ENCODE data around the gene NEURL1.

- TF ChIP-seq, protein P1, sequence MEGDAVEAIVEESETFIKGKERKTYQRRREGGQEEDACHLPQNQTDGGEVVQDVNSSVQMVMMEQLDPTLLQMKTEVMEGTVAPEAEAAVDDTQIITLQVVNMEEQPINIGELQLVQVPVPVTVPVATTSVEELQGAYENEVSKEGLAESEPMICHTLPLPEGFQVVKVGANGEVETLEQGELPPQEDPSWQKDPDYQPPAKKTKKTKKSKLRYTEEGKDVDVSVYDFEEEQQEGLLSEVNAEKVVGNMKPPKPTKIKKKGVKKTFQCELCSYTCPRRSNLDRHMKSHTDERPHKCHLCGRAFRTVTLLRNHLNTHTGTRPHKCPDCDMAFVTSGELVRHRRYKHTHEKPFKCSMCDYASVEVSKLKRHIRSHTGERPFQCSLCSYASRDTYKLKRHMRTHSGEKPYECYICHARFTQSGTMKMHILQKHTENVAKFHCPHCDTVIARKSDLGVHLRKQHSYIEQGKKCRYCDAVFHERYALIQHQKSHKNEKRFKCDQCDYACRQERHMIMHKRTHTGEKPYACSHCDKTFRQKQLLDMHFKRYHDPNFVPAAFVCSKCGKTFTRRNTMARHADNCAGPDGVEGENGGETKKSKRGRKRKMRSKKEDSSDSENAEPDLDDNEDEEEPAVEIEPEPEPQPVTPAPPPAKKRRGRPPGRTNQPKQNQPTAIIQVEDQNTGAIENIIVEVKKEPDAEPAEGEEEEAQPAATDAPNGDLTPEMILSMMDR (conservative IDR thresholded peaks at IDR 0.05 in 1 of 2, IDR thresholded peaks at IDR 0.05 in 1 of 2; ENCODE audit: extremely low read depth in 1 of 2, insufficient read depth in 1 of 2, low read depth in 1 of 2, low read length in 2 of 2), result no peak
- no peak for TF ChIP-seq EZH2 (IDR thresholded peaks at IDR 0.05; ENCODE audit: borderline replicate concordance, low read length)
Measured at GRCh38 chr10:103455235-103455634, 38.3 kb upstream of the NEURL1 start.
